HFFc6 (cell line): Measurements from ENCODE around the gene PTPRN2. TPM values are rescaled to one million over a fixed set of nuclear protein-coding genes. Genes with fewer than 3 reads are reported as not detected.

ENCODE experiments used
- DNase-seq: peaks from one replicate; pipeline ENCODE4 v3.0.0-alpha.2; 2018
- H3K27ac Mint-ChIP-seq: 2 replicates; pipeline ENCODE4 v1.8.0; 2020; ENCODE audit warnings: mild to moderate bottlenecking, mixed read lengths
- H3K27me3 Mint-ChIP-seq: 2 replicates; pipeline ENCODE4 v1.8.0; 2021; ENCODE audit warnings: mild to moderate bottlenecking, moderate library complexity, mixed read lengths; ENCODE audit not compliant: insufficient read depth
- H3K36me3 Mint-ChIP-seq: 2 replicates; pipeline ENCODE4 v1.8.0; 2021; ENCODE audit warnings: low read depth, mixed read lengths
- H3K4me1 Mint-ChIP-seq: 2 replicates; pipeline ENCODE4 v1.8.0; 2020; ENCODE audit warnings: low read depth, mixed read lengths
- H3K4me3 Mint-ChIP-seq: 2 replicates; pipeline ENCODE4 v1.8.0; 2020; ENCODE audit warnings: mild to moderate bottlenecking, moderate library complexity, mixed read lengths
- H3K9me3 Mint-ChIP-seq: 2 replicates; pipeline ENCODE4 v1.8.0; 2020; ENCODE audit warnings: mild to moderate bottlenecking, mixed read lengths
- total RNA-seq, 6 experiments: library from RNA; stranded (reverse); fragmentation: NEBNext Ultra II Directional; extraction: Animal tissue kit (Norgen Biotek cat#: 25700); gene quantifications; 2 replicates in 1 of 6; 3 replicates in 5 of 6; pipeline ENCODE4 v1.2.3, GENCODE V29; 2021
- TF ChIP-seq, protein P1 (sequence below): fragments of 200-600 bp; sonication (generic); IDR thresholded peaks from 2 replicates; pipeline ENCODE4 v1.5.0; 2021; ENCODE audit warnings: antibody characterized with exemption, mild to moderate bottlenecking

Gene PTPRN2
- total RNA-seq, 6 experiments from 2014 or later = 0.05 to 0.27 (median 0.23) TPM

DNA sequence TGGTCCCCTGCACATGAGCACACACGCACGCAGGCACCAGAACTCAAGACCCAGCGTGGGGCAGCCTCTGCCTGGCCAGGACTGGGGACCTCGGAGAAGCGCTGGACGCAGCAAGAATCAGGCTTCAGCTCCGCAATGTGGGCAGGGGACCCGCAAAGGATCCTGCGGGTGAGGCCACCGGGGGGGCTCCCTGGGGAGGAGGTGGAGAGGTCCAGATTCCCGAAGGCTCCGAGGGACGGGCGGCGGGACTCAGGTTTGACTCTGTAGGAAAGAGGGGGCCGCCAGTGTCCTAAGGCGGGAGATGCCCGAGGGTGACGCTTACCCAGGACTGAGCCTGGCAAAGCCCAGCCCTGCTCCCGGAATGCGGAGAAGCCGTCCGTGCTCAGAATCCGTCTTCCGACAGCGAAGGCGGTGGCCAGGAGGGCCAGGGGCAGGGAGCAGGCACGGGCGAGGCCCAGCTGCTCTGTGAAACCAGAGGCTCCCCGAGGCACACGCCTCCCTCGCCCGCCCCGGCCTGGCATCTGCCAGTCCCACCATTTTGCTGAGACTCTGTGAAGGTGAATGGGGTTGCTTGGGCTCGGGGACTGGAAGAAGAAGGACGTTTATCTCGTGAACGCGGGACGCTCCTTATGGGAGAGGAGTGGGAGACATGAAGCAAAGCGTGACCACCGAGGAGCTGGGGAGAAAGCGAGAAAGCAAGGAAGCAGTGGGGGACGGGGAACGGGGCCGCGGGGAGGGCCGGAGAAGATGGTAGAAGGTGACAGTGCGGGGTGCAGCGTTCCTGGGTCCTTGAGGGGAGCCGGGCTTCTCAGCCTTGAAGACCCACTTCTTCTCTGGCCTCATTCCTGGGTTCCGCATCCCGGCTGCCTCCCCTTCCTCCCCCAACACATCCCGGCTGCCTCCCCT, 489.2 kb downstream of the PTPRN2 start:
- H3K36me3 Mint-ChIP-seq = peaks cover 9% of the 10 kb centered on the region
- no peak overlapping the region for H3K4me3 Mint-ChIP-seq
- H3K4me1 Mint-ChIP-seq = no peaks in the 10 kb centered on the region
- no peaks in the 10 kb centered on the region; the same call in none of the 2 replicates for H3K27me3 Mint-ChIP-seq
- H3K27ac Mint-ChIP-seq = no peak overlapping the region
- peaks cover 60% of the 10 kb centered on the region for H3K9me3 Mint-ChIP-seq
- DNase-seq = no peak
- TF ChIP-seq, protein P1, sequence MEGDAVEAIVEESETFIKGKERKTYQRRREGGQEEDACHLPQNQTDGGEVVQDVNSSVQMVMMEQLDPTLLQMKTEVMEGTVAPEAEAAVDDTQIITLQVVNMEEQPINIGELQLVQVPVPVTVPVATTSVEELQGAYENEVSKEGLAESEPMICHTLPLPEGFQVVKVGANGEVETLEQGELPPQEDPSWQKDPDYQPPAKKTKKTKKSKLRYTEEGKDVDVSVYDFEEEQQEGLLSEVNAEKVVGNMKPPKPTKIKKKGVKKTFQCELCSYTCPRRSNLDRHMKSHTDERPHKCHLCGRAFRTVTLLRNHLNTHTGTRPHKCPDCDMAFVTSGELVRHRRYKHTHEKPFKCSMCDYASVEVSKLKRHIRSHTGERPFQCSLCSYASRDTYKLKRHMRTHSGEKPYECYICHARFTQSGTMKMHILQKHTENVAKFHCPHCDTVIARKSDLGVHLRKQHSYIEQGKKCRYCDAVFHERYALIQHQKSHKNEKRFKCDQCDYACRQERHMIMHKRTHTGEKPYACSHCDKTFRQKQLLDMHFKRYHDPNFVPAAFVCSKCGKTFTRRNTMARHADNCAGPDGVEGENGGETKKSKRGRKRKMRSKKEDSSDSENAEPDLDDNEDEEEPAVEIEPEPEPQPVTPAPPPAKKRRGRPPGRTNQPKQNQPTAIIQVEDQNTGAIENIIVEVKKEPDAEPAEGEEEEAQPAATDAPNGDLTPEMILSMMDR = no peak

DNA sequence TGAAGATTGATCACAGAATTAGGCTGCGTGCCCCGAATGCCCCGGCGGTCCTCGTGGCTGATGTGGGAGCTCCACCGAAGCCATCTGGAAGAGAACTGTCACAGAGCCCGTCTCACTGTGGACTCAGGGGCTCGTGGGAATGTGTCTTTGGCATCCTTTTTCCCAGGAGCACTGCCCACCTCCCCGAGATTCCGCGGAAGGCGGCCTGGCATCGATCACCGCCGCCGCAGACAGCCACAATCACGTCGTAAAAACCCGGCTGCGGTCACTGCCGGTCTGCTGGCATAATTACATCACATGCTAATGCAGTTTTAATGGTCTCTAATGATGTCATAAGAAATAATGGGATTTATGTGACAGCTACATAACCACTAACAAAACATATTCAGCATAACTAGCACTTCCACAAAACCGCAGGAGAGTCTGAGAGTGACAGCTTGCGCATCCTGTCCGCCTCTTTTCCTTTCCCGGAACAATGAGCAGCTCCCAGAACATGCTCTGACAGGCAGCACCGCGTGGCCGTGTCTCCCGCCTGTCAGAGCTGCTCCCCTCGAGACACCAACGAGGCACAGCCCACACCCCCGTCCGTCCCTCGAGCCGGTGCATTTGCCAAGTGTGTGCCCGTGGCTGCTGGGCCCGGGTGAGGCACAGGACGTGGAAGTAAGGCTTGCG, 490.0 kb downstream of the PTPRN2 start:
- Mint-ChIP-seq H3K4me1 (no peaks in the 10 kb centered on the region), H3K27me3 (no peaks in the 10 kb centered on the region; the same call in none of the 2 replicates), H3K4me3 (no peak overlapping the region), H3K27ac (no peak overlapping the region), H3K9me3 (peaks cover 56% of the 10 kb centered on the region), H3K36me3 (peaks cover 9% of the 10 kb centered on the region)
- no peak for DNase-seq
- TF ChIP-seq, protein P1 = no peak

DNA sequence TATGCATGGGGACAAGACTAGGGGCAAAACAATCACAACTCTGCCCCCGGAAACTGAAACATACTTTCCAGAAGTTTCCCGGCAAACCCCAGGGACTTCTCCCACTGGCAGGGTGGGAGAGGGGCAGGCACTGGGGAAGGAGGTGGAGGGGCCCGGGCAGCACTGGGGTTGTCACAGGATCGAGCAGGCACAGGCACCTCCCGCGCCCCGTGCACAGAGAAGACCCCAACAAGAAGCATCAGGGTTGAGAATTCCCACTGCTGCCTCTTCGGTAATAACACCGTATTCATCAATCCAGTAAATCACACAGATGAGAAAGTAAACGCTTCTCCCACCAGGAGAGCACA, 490.5 kb downstream of the PTPRN2 start:
- DNase-seq = no peak
- H3K36me3 Mint-ChIP-seq = peaks cover 9% of the 10 kb centered on the region; the same call in 1 of the 2 replicates
- H3K4me3 Mint-ChIP-seq = no peak overlapping the region
- TF ChIP-seq, protein P1 = no peak
- no peaks in the 10 kb centered on the region for H3K4me1 Mint-ChIP-seq
- no peak overlapping the region for H3K27ac Mint-ChIP-seq
- no peaks in the 10 kb centered on the region; the same call in none of the 2 replicates for H3K27me3 Mint-ChIP-seq
- peaks cover 52% of the 10 kb centered on the region for H3K9me3 Mint-ChIP-seq

DNA sequence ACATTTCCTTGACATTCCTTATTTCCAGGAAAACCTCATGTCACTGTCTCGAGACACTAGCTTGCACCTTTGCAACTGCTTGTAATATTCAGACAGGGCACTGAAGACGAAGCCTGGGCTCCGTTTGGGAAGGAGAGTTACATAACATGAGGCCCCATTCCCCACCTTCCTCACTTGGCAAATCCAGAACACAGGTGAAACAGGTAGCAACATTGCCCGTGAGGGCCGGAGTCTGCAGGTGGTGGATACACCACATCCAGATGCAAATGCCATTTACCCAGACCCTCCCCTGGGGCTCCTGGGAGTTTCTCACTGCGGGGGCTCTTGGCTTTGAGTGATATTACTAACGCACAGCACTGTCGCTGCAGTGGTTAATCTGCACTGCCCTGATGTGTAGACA, 491.0 kb downstream of the PTPRN2 start:
- H3K27ac Mint-ChIP-seq = no peak overlapping the region
- H3K4me1 Mint-ChIP-seq = no peaks in the 10 kb centered on the region
- peaks cover 48% of the 10 kb centered on the region for H3K9me3 Mint-ChIP-seq
- no peak overlapping the region for H3K4me3 Mint-ChIP-seq
- peaks cover 8% of the 10 kb centered on the region; the same call in 1 of the 2 replicates for H3K36me3 Mint-ChIP-seq
- no peaks in the 10 kb centered on the region; the same call in none of the 2 replicates for H3K27me3 Mint-ChIP-seq
- TF ChIP-seq, protein P1 = no peak
- no peak for DNase-seq

DNA sequence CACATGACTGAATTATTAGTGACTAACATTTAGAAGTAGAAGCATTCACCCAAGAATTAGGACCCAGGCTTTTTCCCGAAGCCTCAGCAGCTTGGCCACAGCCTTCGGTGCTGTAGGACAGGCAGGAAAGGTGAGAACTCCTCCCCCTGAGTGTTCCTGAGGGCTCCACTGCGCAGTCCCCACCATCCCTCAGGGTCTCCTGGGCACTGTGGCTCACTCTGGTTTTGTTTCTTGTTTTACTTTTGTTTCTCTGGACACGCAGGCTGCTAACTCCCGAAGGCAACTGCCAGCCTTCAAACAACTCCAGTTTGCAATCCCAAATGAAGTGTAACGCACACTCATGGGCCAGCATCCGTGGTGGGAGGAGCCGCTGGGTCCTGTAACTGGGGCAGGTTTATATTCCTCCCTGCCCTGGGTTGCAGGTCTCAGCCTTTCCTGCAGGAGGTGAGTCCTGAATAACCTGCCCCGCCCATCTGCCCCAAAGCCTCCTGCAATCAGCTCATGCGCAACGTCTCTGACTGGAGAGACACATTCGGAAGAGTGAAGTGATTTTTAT, 492.9 kb downstream of the PTPRN2 start:
- TF ChIP-seq, protein P1 = no peak
- peaks cover 30% of the 10 kb centered on the region for H3K9me3 Mint-ChIP-seq
- peaks cover 5% of the 10 kb centered on the region; the same call in 1 of the 2 replicates for H3K36me3 Mint-ChIP-seq
- H3K27ac Mint-ChIP-seq = no peak overlapping the region
- H3K4me3 Mint-ChIP-seq = no peak overlapping the region
- DNase-seq = no peak
- H3K27me3 Mint-ChIP-seq = no peaks in the 10 kb centered on the region; the same call in none of the 2 replicates
- H3K4me1 Mint-ChIP-seq = no peaks in the 10 kb centered on the region
